GM18520 (cell line): ENCODE data around the gene RAP1GAP2.
"Not testable (repeated sequence)": the region's sequence is repeated elsewhere in the genome, so short reads cannot be mapped to it uniquely, and the experiment has no call there.

Experiments
- ATAC-seq: cut with Tn5 transposase; IDR thresholded peaks from one replicate; pipeline ENCODE4 v1.9.1; 2021; ENCODE audit not compliant: unreplicated experiment

Gene RAP1GAP2

GRCh38 chr17:2796164-2797125 lies at the start of gene RAP1GAP2:
RAP1GAP2 (plus strand) TSS chr17:2796438; CDS start chr17:2796528, 90 bp downstream.
- no peak for ATAC-seq

GRCh38 chr17:2749058-2749783 lies 47.0 kb upstream of the RAP1GAP2 start, which contains the start of gene CCDC92B:
CCDC92B (minus strand) TSS chr17:2749652; CDS start chr17:2735145, 14,507 bp downstream.
- no peak for ATAC-seq

GRCh38 chr17:2749784-2750181 lies 46.5 kb upstream of the RAP1GAP2 start:
- no peak for ATAC-seq

GRCh38 chr17:2750721-2751120 lies 45.5 kb upstream of the RAP1GAP2 start:
- no peak for ATAC-seq

- ATAC-seq: no peak
Measured at GRCh38 chr17:2751491-2751890, 44.7 kb upstream of the RAP1GAP2 start.

- no peak for ATAC-seq
Measured at GRCh38 chr17:2755891-2756724, 40.1 kb upstream of the RAP1GAP2 start.

GRCh38 chr17:2758870-2759269 lies 37.4 kb upstream of the RAP1GAP2 start:
- no peak for ATAC-seq

GRCh38 chr17:2770129-2770528 lies 26.1 kb upstream of the RAP1GAP2 start:
- no peak for ATAC-seq

- no peak for ATAC-seq
Measured at GRCh38 chr17:2775206-2775605, 21.0 kb upstream of the RAP1GAP2 start.

- no peak for ATAC-seq
Measured at GRCh38 chr17:2776589-2777241, 19.5 kb upstream of the RAP1GAP2 start.

GRCh38 chr17:2777242-2777867 lies 18.9 kb upstream of the RAP1GAP2 start:
- ATAC-seq: no peak

GRCh38 chr17:2778489-2778888 lies 17.7 kb upstream of the RAP1GAP2 start:
- ATAC-seq: no peak

- ATAC-seq: no peak
Measured at GRCh38 chr17:2779545-2779944, 16.7 kb upstream of the RAP1GAP2 start.

- no peak for ATAC-seq
Measured at GRCh38 chr17:2780256-2780655, 16.0 kb upstream of the RAP1GAP2 start.

GRCh38 chr17:2780931-2781454 lies 15.2 kb upstream of the RAP1GAP2 start:
- ATAC-seq: no peak

GRCh38 chr17:2781598-2781997 lies 14.6 kb upstream of the RAP1GAP2 start:
- not testable (repeated sequence) for ATAC-seq

GRCh38 chr17:2782055-2782454 lies 14.2 kb upstream of the RAP1GAP2 start:
- ATAC-seq: no peak

- no peak for ATAC-seq
Measured at GRCh38 chr17:2783310-2784030, 12.8 kb upstream of the RAP1GAP2 start.

GRCh38 chr17:2784864-2785263 lies 11.4 kb upstream of the RAP1GAP2 start:
- no peak for ATAC-seq
